ES-I3 (cell line): ENCODE data around the gene CDC42BPB.

Experiments used
- H3K36me3 ChIP-seq: 2 replicates; pipeline ENCODE4 v1.6.1; 2013; ENCODE audit warnings: mild to moderate bottlenecking, low read length, control low read depth, moderate library complexity; ENCODE audit not compliant: insufficient read depth
- H3K4me1 ChIP-seq: 2 replicates; pipeline ENCODE4 v1.6.1; 2013; ENCODE audit warnings: mild to moderate bottlenecking, control low read depth, low read length; ENCODE audit not compliant: insufficient read depth
- H3K9ac ChIP-seq: 2 replicates; pipeline ENCODE4 v1.6.1; 2013; ENCODE audit warnings: low read depth, mild to moderate bottlenecking, low read length, moderate library complexity
- H3K9me3 ChIP-seq: 2 replicates; pipeline ENCODE4 v1.6.1; 2013; ENCODE audit warnings: mild to moderate bottlenecking, low read length, moderate library complexity; ENCODE audit not compliant: control insufficient read depth, insufficient read depth

Gene CDC42BPB

DNA sequence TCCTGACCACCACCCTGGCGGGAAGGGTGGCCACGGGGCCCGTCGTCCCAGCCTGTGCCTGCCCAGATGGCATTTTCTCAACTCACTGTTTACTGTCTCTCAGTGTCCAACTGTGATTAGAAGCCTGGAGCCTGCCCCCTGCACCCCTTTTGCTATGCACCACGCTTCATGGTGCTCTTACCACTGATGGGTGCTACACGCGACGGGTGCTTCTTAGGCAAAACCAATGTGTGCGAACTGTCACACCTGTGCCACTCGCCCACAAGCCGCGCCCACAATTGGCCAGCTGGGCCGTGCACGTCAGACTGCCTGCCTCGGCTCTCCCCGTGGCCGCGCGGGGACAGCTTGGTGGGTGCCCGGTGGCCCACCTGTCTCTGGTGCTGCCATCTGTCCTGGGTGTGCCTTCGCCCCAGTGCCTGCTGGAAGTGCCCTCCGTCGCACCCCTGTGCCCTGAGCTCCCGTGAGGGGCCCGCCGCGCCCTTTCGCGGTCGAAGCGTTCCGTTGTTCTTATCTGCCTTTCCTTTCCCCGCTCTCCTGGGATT is 150.0 kb downstream of the CDC42BPB start:
- H3K36me3 ChIP-seq: no peaks in the 10 kb centered on the region; the same call in none of the 2 replicates
- H3K4me1 ChIP-seq: no peaks in the 10 kb centered on the region
- no peak overlapping the region for H3K9ac ChIP-seq

GRCh38 chr14:102906616-102907302 is 150.6 kb downstream of the CDC42BPB start:
- H3K9me3 ChIP-seq: no peaks in the 10 kb centered on the region; the same call in 1 of the 2 replicates
- no peaks in the 10 kb centered on the region; the same call in none of the 2 replicates for H3K36me3 ChIP-seq
- no peak overlapping the region for H3K9ac ChIP-seq
- H3K4me1 ChIP-seq: no peaks in the 10 kb centered on the region

More for the DNA sequence above, 150.0 kb downstream of the CDC42BPB start:
- H3K9me3 ChIP-seq: no peaks in the 10 kb centered on the region; the same call in 1 of the 2 replicates

DNA sequence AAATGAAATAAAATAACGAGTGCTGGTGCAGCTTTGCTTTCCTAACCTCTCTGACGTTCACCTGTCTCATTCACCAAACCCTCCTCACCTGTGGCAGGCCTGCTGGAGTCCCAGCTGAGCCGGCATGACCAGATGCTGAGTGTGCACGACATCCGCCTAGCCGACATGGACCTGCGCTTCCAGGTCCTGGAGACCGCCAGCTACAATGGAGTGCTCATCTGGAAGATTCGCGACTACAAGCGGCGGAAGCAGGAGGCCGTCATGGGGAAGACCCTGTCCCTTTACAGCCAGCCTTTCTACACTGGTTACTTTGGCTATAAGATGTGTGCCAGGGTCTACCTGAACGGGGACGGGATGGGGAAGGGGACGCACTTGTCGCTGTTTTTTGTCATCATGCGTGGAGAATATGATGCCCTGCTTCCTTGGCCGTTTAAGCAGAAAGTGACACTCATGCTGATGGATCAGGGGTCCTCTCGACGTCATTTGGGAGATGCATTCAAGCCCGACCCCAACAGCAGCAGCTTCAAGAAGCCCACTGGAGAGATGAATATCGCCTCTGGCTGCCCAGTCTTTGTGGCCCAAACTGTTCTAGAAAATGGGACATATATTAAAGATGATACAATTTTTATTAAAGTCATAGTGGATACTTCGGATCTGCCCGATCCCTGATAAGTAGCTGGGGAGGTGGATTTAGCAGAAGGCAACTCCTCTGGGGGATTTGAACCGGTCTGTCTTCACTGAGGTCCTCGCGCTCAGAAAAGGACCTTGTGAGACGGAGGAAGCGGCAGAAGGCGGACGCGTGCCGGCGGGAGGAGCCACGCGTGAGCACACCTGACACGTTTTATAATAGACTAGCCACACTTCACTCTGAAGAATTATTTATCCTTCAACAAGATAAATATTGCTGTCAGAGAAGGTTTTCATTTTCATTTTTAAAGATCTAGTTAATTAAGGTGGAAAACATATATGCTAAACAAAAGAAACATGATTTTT is 151.9 kb downstream of the CDC42BPB start:
- no peaks in the 10 kb centered on the region for H3K4me1 ChIP-seq
- no peaks in the 10 kb centered on the region; the same call in none of the 2 replicates for H3K36me3 ChIP-seq

DNA sequence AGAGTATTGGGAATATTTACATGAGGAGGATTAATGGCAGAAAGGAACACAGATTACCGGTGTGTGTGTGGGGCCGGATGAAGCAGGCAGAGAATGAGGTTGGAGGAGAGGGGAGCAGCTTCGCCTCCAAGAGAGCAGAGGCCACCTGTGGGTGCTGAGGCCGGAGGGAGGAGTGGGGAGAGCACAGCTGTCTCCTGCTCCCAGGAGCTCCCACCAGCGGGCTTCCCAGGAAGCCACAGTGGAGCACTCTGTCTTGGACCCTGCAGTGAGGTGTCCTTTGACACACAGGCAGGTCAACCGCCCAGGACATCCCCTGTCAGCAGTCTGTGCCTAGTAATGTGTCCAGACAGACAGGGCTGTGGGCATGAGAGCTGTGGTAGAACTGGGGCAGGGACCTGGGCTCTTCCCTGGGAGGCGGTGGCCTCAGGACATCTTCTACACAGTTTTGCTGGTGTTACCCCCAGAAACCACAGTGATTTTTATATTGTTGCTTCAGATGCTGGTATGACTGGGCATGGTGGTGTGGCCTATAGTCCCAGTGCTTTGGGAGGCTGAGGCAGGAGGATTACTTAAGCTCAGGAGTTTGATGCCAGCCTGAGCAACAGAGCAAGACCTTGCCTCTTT is 153.3 kb downstream of the CDC42BPB start:
- H3K36me3 ChIP-seq: no peaks in the 10 kb centered on the region; the same call in none of the 2 replicates
- H3K9me3 ChIP-seq: no peaks in the 10 kb centered on the region; the same call in 1 of the 2 replicates
- no peaks in the 10 kb centered on the region for H3K4me1 ChIP-seq
- H3K9ac ChIP-seq: no peak overlapping the region

More for the DNA sequence above, 151.9 kb downstream of the CDC42BPB start:
- H3K9ac ChIP-seq: no peak overlapping the region
- no peaks in the 10 kb centered on the region; the same call in 1 of the 2 replicates for H3K9me3 ChIP-seq

GRCh38 chr14:102903248-102903888 is 154.0 kb downstream of the CDC42BPB start:
- H3K9ac ChIP-seq: no peak overlapping the region
- no peaks in the 10 kb centered on the region; the same call in 1 of the 2 replicates for H3K9me3 ChIP-seq
- H3K36me3 ChIP-seq: no peaks in the 10 kb centered on the region; the same call in none of the 2 replicates
- H3K4me1 ChIP-seq: no peaks in the 10 kb centered on the region

DNA sequence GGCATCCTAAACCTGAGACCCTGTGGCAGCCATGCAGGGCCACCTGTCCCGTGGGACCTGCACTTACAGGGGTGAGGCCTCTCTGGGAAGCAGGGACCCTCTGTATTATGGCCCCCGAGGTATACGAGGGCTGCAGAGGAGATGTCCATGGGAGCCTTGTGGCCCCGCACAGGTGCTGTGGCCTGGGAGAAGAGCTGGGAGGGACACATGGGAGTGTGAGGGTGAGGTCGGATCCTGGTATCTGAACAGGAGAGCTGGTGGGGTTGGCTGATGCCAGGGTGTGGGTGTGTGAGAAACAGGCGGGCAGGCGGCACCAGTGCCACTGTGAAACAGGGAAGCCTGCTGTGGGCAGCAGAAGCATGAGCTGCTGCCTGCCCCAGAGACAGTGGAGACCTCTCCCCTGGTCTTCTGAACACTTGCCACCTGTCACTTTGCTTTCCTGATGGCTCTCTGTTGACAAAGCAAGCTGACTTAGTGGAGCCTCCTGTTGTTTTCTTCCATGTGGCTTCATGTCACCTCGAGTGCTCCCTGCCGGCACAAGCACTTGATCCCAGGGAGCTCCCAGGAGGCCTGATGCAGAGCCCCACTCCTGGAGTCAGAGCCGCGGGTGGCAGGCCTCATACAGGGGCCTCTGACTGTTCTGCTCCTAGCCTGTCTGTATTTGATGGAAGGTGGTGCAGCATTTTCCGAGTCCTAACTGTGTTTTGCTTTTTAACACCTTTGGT is 154.7 kb downstream of the CDC42BPB start:
- Histone ChIP-seq H3K36me3 (no peaks in the 10 kb centered on the region; the same call in none of the 2 replicates), H3K9ac (no peak overlapping the region), H3K4me1 (no peaks in the 10 kb centered on the region), H3K9me3 (no peaks in the 10 kb centered on the region; the same call in 1 of the 2 replicates)

DNA sequence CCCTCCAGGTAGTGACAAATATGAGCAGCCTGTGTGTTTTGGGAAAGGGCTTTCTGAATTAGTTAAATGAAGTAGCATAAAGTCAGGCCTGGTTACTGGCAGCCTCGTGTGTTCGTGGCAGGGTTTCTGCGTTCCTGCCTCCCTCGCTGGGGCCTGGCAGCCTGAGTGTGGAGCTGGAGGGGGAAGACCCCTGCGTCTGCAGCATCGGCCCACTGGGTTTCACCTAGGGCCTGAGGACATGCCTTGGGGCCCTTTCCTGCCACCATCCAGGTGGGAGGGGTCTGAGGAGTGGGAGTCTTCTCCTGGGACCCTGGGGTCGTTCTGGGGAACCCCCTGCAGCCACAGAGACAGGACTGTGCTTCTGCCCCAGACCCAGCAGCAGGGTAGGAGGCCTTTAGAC is 155.3 kb downstream of the CDC42BPB start:
- Histone ChIP-seq H3K9ac (no peak overlapping the region), H3K4me1 (no peaks in the 10 kb centered on the region), H3K9me3 (no peaks in the 10 kb centered on the region; the same call in 1 of the 2 replicates), H3K36me3 (no peaks in the 10 kb centered on the region; the same call in 1 of the 2 replicates)

GRCh38 chr14:102901633-102902032 is 155.7 kb downstream of the CDC42BPB start:
- Histone ChIP-seq H3K9me3 (no peaks in the 10 kb centered on the region; the same call in 1 of the 2 replicates), H3K4me1 (no peaks in the 10 kb centered on the region), H3K36me3 (no peaks in the 10 kb centered on the region; the same call in 1 of the 2 replicates), H3K9ac (no peak overlapping the region)

- Histone ChIP-seq H3K4me1 (no peaks in the 10 kb centered on the region), H3K9me3 (no peaks in the 10 kb centered on the region), H3K9ac (no peak overlapping the region), H3K36me3 (no peaks in the 10 kb centered on the region; the same call in 1 of the 2 replicates)
These were observed 156.4 kb downstream of the CDC42BPB start for GRCh38 chr14:102900631-102901571.

- H3K9me3 ChIP-seq: no peaks in the 10 kb centered on the region
These were observed 157.8 kb downstream of the CDC42BPB start for GRCh38 chr14:102899516-102899900.

DNA sequence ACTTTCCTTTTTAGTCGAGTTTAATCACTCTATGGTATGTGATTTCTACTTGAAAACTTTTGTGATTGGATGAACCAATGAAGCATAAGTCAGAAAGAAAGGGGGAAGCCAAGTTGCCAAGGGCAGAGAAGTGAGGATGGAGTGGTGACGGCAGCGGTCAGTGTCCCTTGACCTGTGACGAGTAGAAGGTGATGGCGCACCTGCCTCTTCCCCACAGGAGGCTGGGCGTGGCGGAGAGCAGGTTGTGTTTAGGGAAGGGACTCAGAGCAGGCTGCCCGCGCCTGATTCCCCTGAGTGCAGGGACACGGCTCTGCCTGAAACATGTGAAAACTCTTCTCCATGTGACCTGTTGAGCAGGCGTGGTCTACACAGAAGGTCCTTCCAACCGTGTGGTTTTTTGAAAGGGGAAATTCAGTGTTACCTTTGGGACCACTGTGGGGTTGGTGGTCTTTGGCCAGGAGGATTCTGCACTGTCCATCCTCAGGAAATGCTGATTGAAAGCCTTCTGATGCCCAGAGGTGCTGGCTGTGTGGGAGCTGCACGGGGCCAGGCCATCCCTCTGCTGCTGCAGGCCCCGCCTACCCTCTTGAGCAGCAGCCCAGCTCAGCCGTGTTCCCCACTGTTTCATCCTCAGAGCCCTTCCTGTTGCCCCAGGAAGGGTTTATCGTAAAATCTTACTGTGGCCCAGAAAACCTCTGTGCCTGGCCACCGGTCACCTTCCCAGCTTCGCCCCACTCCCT is 158.4 kb downstream of the CDC42BPB start:
- Histone ChIP-seq H3K36me3 (no peaks in the 10 kb centered on the region), H3K4me1 (no peaks in the 10 kb centered on the region), H3K9me3 (no peaks in the 10 kb centered on the region), H3K9ac (no peak overlapping the region)

More at GRCh38 chr14:102899516-102899900, 157.8 kb downstream of the CDC42BPB start:
- no peak overlapping the region for H3K9ac ChIP-seq
- H3K36me3 ChIP-seq: no peaks in the 10 kb centered on the region
- no peaks in the 10 kb centered on the region for H3K4me1 ChIP-seq

- H3K4me1 ChIP-seq: no peaks in the 10 kb centered on the region
- H3K9ac ChIP-seq: no peak overlapping the region
- no peaks in the 10 kb centered on the region for H3K9me3 ChIP-seq
- no peaks in the 10 kb centered on the region for H3K36me3 ChIP-seq
These were observed 159.1 kb downstream of the CDC42BPB start for GRCh38 chr14:102898298-102898697.
